HEK293T (cell line): ENCODE measurements around the gene CEP135.

Experiments
- CTCF ChIA-PET: fragments of 350-600 bp; formaldehyde crosslinking; extraction: SDS; loops from one replicate; lab custom pipeline; 2021; ENCODE audit warnings: antibody characterized with exemption, inconsistent platforms; lab: Yijun Ruan, JAX
- POLR2A ChIA-PET: fragments of 350-600 bp; formaldehyde crosslinking; extraction: SDS; loops from one replicate; lab custom pipeline; 2020; ENCODE audit warnings: antibody characterized with exemption, inconsistent platforms; lab: Yijun Ruan, JAX
- DNase-seq: peaks from one replicate; pipeline ENCODE4 v3.0.0; 2012; ENCODE audit warnings: mixed read lengths; ENCODE audit errors: extremely low spot score
- ARNT ChIP-seq: fragments of 450-650 bp; IDR thresholded peaks from 2 replicates; pipeline ENCODE4 v1.6.1; 2017; ENCODE audit warnings: mild to moderate bottlenecking
- BHLHE40 ChIP-seq: fragments of 450-650 bp; IDR thresholded peaks from 2 replicates; pipeline ENCODE4 v1.6.1; 2016; ENCODE audit warnings: mild to moderate bottlenecking, moderate library complexity, borderline replicate concordance
- CTBP1 ChIP-seq: fragments of 450-650 bp; IDR thresholded peaks from 2 replicates; pipeline ENCODE4 v1.6.1; 2016; ENCODE audit warnings: borderline replicate concordance
- ELF4 ChIP-seq: fragments of 450-650 bp; IDR thresholded peaks from 2 replicates; pipeline ENCODE4 v1.6.1; 2017; ENCODE audit warnings: antibody characterized with exemption
- FOXA1 ChIP-seq: fragments of 450-650 bp; IDR thresholded peaks from 2 replicates; pipeline ENCODE4 v1.6.1; 2016; ENCODE audit warnings: mild to moderate bottlenecking
- FOXK2 ChIP-seq: fragments of 450-650 bp; IDR thresholded peaks from 2 replicates; pipeline ENCODE4 v1.6.1; 2016; ENCODE audit warnings: mild to moderate bottlenecking
- FOXM1 ChIP-seq: fragments of 450-650 bp; IDR thresholded peaks from 2 replicates; pipeline ENCODE4 v1.6.1; 2017; ENCODE audit warnings: mild to moderate bottlenecking, borderline replicate concordance
- HDGF ChIP-seq: fragments of 450-650 bp; IDR thresholded peaks from 2 replicates; pipeline ENCODE4 v1.6.1; 2017; ENCODE audit warnings: antibody characterized with exemption, borderline replicate concordance
- L3MBTL2 ChIP-seq: fragments of 450-650 bp; conservative IDR thresholded peaks from 2 replicates; pipeline ENCODE4 v1.6.1; 2016; ENCODE audit warnings: mild to moderate bottlenecking
- LEF1 ChIP-seq: fragments of 450-650 bp; IDR thresholded peaks from 2 replicates; pipeline ENCODE4 v1.6.1; 2017; ENCODE audit warnings: mild to moderate bottlenecking, borderline replicate concordance
- NFRKB ChIP-seq: fragments of 450-650 bp; IDR thresholded peaks from 2 replicates; pipeline ENCODE4 v1.6.1; 2016; ENCODE audit warnings: mild to moderate bottlenecking, moderate library complexity
- PKNOX1 ChIP-seq: fragments of 450-650 bp; IDR thresholded peaks from 2 replicates; pipeline ENCODE4 v1.6.1; 2016
- SP1 ChIP-seq: fragments of 450-650 bp; IDR thresholded peaks from 2 replicates; pipeline ENCODE4 v1.6.1; 2017
- SUZ12 ChIP-seq: fragments of 450-650 bp; IDR thresholded peaks from 2 replicates; pipeline ENCODE4 v1.6.1; 2016; ENCODE audit warnings: mild to moderate bottlenecking
- TARDBP ChIP-seq: fragments of 450-650 bp; IDR thresholded peaks from 2 replicates; pipeline ENCODE4 v1.6.1; 2016
- ZNF384 ChIP-seq: fragments of 450-650 bp; IDR thresholded peaks from 2 replicates; pipeline ENCODE4 v1.6.1; 2016

The CEP135 gene

GRCh38 chr4:56026596-56026995, 77.9 kb downstream of the CEP135 start:
- ChIA-PET CTCF (no interaction called here), POLR2A (no interaction called here)
- TF ChIP-seq LEF1 (no peak), PKNOX1 (no peak)
- DNase-seq: no peak

GRCh38 chr4:56028165-56028564, 79.4 kb downstream of the CEP135 start:
- POLR2A ChIA-PET: no interaction called here
- CTCF ChIA-PET: no interaction called here
- TF ChIP-seq PKNOX1: no peak
- no peak for TF ChIP-seq FOXK2
- TF ChIP-seq ELF4: no peak
- TF ChIP-seq NFRKB: no peak
- no peak for TF ChIP-seq L3MBTL2
- no peak for TF ChIP-seq SUZ12
- no peak for TF ChIP-seq LEF1
- no peak for TF ChIP-seq FOXM1
- TF ChIP-seq ARNT: no peak
- TF ChIP-seq BHLHE40: no peak
- no peak for TF ChIP-seq FOXA1
- no peak for TF ChIP-seq SP1
- no peak for TF ChIP-seq HDGF
- no peak for TF ChIP-seq ZNF384
- no peak for TF ChIP-seq TARDBP
- no peak for TF ChIP-seq CTBP1
- no peak for DNase-seq

- CTCF ChIA-PET: interaction anchor here (1.0 kb wide), 1 partner anchor 12 kb away, joined by 3 read pairs; no protein-coding TSS in a partner anchor
- DNase-seq: no peak
- TF ChIP-seq TARDBP (no peak), L3MBTL2 (no peak), ARNT (no peak), ZNF384 (no peak), CTBP1 (no peak), FOXM1 (no peak), ELF4 (no peak), SP1 (no peak), FOXA1 (no peak)
- POLR2A ChIA-PET: interaction anchor here (0.6 kb wide), 1 partner anchor 249 kb away, joined by 3 read pairs; no protein-coding TSS in a partner anchor
These were observed 89.9 kb downstream of the CEP135 start for GRCh38 chr4:56038487-56039162.

GRCh38 chr4:56040842-56041241, 92.1 kb downstream of the CEP135 start:
- no peak for DNase-seq
- POLR2A ChIA-PET: no interaction called here
- TF ChIP-seq ARNT (no peak), L3MBTL2 (no peak), ELF4 (no peak), ZNF384 (no peak), TARDBP (no peak), FOXK2 (no peak), BHLHE40 (no peak), LEF1 (no peak), HDGF (no peak), PKNOX1 (no peak), NFRKB (no peak), FOXA1 (no peak), CTBP1 (no peak)
- CTCF ChIA-PET: no interaction called here

GRCh38 chr4:56042225-56042624, 93.5 kb downstream of the CEP135 start:
- no peak for DNase-seq
- CTCF ChIA-PET: no interaction called here
- no peak for TF ChIP-seq ZNF384
- no peak for TF ChIP-seq PKNOX1
- no peak for TF ChIP-seq L3MBTL2
- no peak for TF ChIP-seq FOXM1
- no peak for TF ChIP-seq ELF4
- TF ChIP-seq FOXK2: no peak
- no peak for TF ChIP-seq SP1
- TF ChIP-seq BHLHE40: no peak
- no peak for TF ChIP-seq NFRKB
- TF ChIP-seq HDGF: no peak
- TF ChIP-seq CTBP1: no peak
- no peak for TF ChIP-seq FOXA1
- no peak for TF ChIP-seq LEF1
- TF ChIP-seq SUZ12: no peak
- TF ChIP-seq ARNT: no peak
- no peak for TF ChIP-seq TARDBP
- POLR2A ChIA-PET: no interaction called here

- CTCF ChIA-PET: no interaction called here
- DNase-seq: peak; percentile 33
These were observed 99.6 kb downstream of the CEP135 start for GRCh38 chr4:56048383-56048701.

More at GRCh38 chr4:56048383-56048701, 99.6 kb downstream of the CEP135 start:
- no peak for TF ChIP-seq ELF4
- TF ChIP-seq BHLHE40: no peak
- no peak for TF ChIP-seq FOXK2
- no peak for TF ChIP-seq NFRKB
- TF ChIP-seq PKNOX1: no peak
- no peak for TF ChIP-seq FOXM1
- TF ChIP-seq TARDBP: no peak
- TF ChIP-seq ARNT: no peak
- TF ChIP-seq SUZ12: no peak
- TF ChIP-seq LEF1: no peak
- no peak for TF ChIP-seq SP1
- no peak for TF ChIP-seq CTBP1
- TF ChIP-seq ZNF384: no peak
- no peak for TF ChIP-seq L3MBTL2
- TF ChIP-seq FOXA1: no peak
- no peak for TF ChIP-seq HDGF
- POLR2A ChIA-PET: no interaction called here
